K562 (cell line): ENCODE data around the gene CTSD. TPM values are rescaled to one million over a fixed set of nuclear protein-coding genes. Genes with fewer than 3 reads are reported as not detected.

Experiments
- ARID4B ChIP-seq: sonication (generic); formaldehyde crosslinking; IDR thresholded peaks from 2 replicates; pipeline ENCODE4 v1.8.0; 2022; ENCODE audit warnings: mild to moderate bottlenecking, missing genetic modification reagents
- BHLHE40 ChIP-seq: IDR thresholded peaks from 2 replicates; pipeline ENCODE4 v1.6.1; 2011; ENCODE audit warnings: low read length, improper control_type of control experiment
- CCNT2 ChIP-seq: IDR thresholded peaks from 2 replicates; pipeline ENCODE4 v1.6.1; 2011; ENCODE audit warnings: borderline replicate concordance, low read depth, mild to moderate bottlenecking, moderate library complexity, mixed read lengths, low read length; ENCODE audit not compliant: insufficient read length; ENCODE audit errors: extremely low read depth
- CSDE1 ChIP-seq, 2 experiments: fragments of 450-650 bp; IDR thresholded peaks; 2 replicates each; pipeline ENCODE4 v1.6.1; 2016; ENCODE audit warnings: mild to moderate bottlenecking in 1 of 2
- DPF2 ChIP-seq: fragments of 450-650 bp; IDR thresholded peaks from 2 replicates; pipeline ENCODE4 v1.6.1; 2016
- FOS ChIP-seq: IDR thresholded peaks from 3 replicates; pipeline ENCODE4 v1.6.1; 2011; ENCODE audit not compliant: insufficient read length; ENCODE audit errors: extremely low read depth
- MAZ ChIP-seq, 2 experiments: fragments of 450-650 bp in 1 of 2; sonication (generic) in 1 of 2; formaldehyde crosslinking; IDR thresholded peaks in 1 of 2; conservative IDR thresholded peaks in 1 of 2; 2 replicates each; pipeline versions ENCODE4 v1.4.0 to v1.5.0; 2020; ENCODE audit warnings: mild to moderate bottlenecking in 1 of 2, missing genetic modification reagents in 1 of 2
- MTA2 ChIP-seq: fragments of 450-650 bp; IDR thresholded peaks from 2 replicates; pipeline ENCODE4 v1.6.1; 2016; ENCODE audit warnings: low read depth
- NFRKB ChIP-seq: fragments of 450-650 bp; IDR thresholded peaks from 2 replicates; pipeline ENCODE4 v1.6.1; 2016; ENCODE audit warnings: low read depth
- NFXL1 ChIP-seq: fragments of 450-650 bp; formaldehyde crosslinking; IDR thresholded peaks from 2 replicates; pipeline ENCODE4 v1.4.0; 2021; ENCODE audit warnings: mild to moderate bottlenecking
- PML ChIP-seq: IDR thresholded peaks from 2 replicates; pipeline ENCODE4 v1.6.1; 2012; ENCODE audit warnings: low read length, inconsistent platforms
- RAD51 ChIP-seq: fragments of 450-650 bp; IDR thresholded peaks from 2 replicates; pipeline ENCODE4 v1.7.1; 2016; ENCODE audit warnings: low read depth, mild to moderate bottlenecking, borderline replicate concordance
- RBM14 ChIP-seq: fragments of 200-400 bp; formaldehyde crosslinking; IDR thresholded peaks from 2 replicates; pipeline ENCODE4 v1.6.1; 2018; ENCODE audit warnings: low read depth, mild to moderate bottlenecking, low read length, moderate library complexity, borderline replicate concordance; ENCODE audit not compliant: insufficient read depth
- SMAD2 ChIP-seq: fragments of 150-350 bp; IDR thresholded peaks from 2 replicates; pipeline ENCODE4 v1.6.1; 2014; ENCODE audit warnings: low read depth, mild to moderate bottlenecking, low read length
- ZC3H11A ChIP-seq: IDR thresholded peaks from 2 replicates; pipeline ENCODE4 v1.6.1; 2012; ENCODE audit warnings: low read depth, low read length, improper control_type of control experiment
- ZC3H8 ChIP-seq: fragments of 450-650 bp; IDR thresholded peaks from 2 replicates; pipeline ENCODE4 v1.6.1; 2017
- ZNF274 ChIP-seq: IDR thresholded peaks from 2 replicates; pipeline ENCODE4 v1.6.1; 2011; ENCODE audit warnings: low read depth, mild to moderate bottlenecking, low read length, moderate library complexity, borderline replicate concordance
- ZNF316 ChIP-seq: fragments of 450-650 bp; IDR thresholded peaks from 2 replicates; pipeline ENCODE4 v1.6.1; 2016
- polyA plus RNA-seq, 8 experiments: library from polyadenylated mRNA; depleted of rRNA in 4 of 8; stranded (reverse) in 5 of 8; unstranded in 3 of 8; fragments of >200 nt; fragmentation: Nextera tagmentation in 2 of 8; fragmentation: Illumina TruSeq in 1 of 8; extraction: Ambion mirVana in 2 of 8; extraction: Trizol in 1 of 8; gene quantifications; 2 replicates each; pipeline versions ENCODE4 v1.2.1 to v1.2.3, GENCODE V29; 2011 to 2014; ENCODE audit warnings: inconsistent platforms in 1 of 8, missing spikeins in 1 of 8
- total RNA-seq, 7 experiments: library from RNA; depleted of rRNA in 6 of 7; stranded (reverse); fragments of >200 nt in 6 of 7; fragmentation: Illumina TruSeq in 2 of 7; extraction: Trizol in 2 of 7; gene quantifications; 2 replicates each; pipeline versions ENCODE4 v1.2.1 to v1.2.3, GENCODE V29; 2011 to 2021; ENCODE audit warnings: low replicate concordance in 1 of 7
- TF ChIP-seq, protein P1 (sequence below): sonication (generic); formaldehyde crosslinking; IDR thresholded peaks from 2 replicates; pipeline ENCODE4 v1.9.0; 2022; ENCODE audit warnings: mild to moderate bottlenecking, missing genetic modification reagents
- TF ChIP-seq, protein P2 (sequence below), 2 experiments: fragments of 450-650 bp in 1 of 2; sonication (generic) in 1 of 2; formaldehyde crosslinking in 1 of 2; IDR thresholded peaks in 1 of 2; conservative IDR thresholded peaks in 1 of 2; 2 replicates each; pipeline versions ENCODE4 v1.6.1 to v1.8.1; 2016 to 2023; ENCODE audit warnings: mild to moderate bottlenecking in 2 of 2, moderate library complexity in 2 of 2, inconsistent platforms in 1 of 2, missing genetic modification reagents in 1 of 2
- TF ChIP-seq, protein P3 (sequence below): IDR thresholded peaks from 2 replicates; pipeline ENCODE4 v1.6.1; 2011; ENCODE audit warnings: borderline replicate concordance, low read depth, mild to moderate bottlenecking, moderate library complexity, low read length; ENCODE audit not compliant: insufficient read depth, poor library complexity, severe bottlenecking

The CTSD gene
- total and polyA plus RNA-seq, 9 of the 15 experiments (the other 6 are each of a cell fraction or from before 2014, with no cell fraction given), result 1.0 to 112 (median 40.9) TPM

DNA sequence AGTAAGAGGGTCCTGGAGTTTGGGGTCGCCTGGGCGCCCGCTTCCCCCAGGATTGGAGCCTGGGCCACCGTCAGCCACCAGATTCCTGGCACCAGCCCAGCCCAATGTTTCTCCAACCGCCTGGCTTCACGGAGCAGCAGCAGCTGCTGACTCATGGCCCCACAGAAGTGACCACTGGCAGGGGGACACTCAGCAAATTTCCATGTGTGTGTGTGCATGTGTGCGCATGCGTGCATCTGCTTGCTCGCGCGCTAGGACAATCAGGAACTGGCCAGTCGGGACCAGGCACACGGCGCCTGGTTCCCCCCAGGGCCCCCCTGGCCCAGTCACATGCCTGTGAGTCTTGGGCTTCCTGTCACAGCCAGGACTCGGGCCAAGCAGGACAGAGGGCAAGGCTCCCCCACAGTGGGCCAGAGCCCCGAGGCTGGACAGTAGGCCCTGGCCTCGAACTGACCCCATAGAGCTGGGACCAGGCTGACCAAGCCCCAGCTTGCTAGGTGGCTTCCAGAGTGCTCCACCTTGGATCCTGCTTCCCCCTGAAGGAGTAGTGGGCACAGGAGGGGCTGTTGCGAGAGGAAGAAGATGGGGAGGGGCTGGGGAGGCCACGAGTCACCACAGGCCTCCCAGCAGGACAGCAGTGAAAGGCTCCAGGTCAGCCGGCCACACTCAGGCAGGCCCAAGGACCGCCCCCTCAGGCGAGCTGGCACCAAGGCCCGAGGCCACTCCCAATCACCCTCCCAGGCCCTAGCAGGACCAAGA is 3.2 kb downstream of the CTSD start (continued):
- TF ChIP-seq FOS (no peak), SMAD2 (no peak), CCNT2 (peak; percentile 41), MAZ (CRISPR knock-in tag; conservative IDR thresholded peaks at IDR 0.05 in 1 of 2, IDR thresholded peaks at IDR 0.05 in 1 of 2) (peak in 1 of 2 experiments; percentile 45; a peak in 1 of 4 replicates), ZNF274 (no peak), RAD51 (no peak), ZNF316 (peak; percentile 93), RBM14 (no peak), MTA2 (no peak), CSDE1 (IDR thresholded peaks at IDR 0.05) (no peak), ARID4B (CRISPR knock-in tag) (no peak), ZC3H8 (no peak), NFXL1 (no peak), DPF2 (no peak), NFRKB (no peak), PML (no peak), BHLHE40 (peak; percentile 81), ZC3H11A (no peak)
- TF ChIP-seq, protein P1, sequence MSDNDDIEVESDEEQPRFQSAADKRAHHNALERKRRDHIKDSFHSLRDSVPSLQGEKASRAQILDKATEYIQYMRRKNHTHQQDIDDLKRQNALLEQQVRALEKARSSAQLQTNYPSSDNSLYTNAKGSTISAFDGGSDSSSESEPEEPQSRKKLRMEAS (CRISPR knock-in tag), result peak; percentile 63
- TF ChIP-seq, protein P2, sequence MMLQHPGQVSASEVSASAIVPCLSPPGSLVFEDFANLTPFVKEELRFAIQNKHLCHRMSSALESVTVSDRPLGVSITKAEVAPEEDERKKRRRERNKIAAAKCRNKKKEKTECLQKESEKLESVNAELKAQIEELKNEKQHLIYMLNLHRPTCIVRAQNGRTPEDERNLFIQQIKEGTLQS (IDR thresholded peaks at IDR 0.05), result peak; percentile 46; the same call in 1 of the 2 replicates
- TF ChIP-seq, protein P2 (CRISPR knock-in tag; conservative IDR thresholded peaks at IDR 0.05), result no peak
- TF ChIP-seq, protein P3, sequence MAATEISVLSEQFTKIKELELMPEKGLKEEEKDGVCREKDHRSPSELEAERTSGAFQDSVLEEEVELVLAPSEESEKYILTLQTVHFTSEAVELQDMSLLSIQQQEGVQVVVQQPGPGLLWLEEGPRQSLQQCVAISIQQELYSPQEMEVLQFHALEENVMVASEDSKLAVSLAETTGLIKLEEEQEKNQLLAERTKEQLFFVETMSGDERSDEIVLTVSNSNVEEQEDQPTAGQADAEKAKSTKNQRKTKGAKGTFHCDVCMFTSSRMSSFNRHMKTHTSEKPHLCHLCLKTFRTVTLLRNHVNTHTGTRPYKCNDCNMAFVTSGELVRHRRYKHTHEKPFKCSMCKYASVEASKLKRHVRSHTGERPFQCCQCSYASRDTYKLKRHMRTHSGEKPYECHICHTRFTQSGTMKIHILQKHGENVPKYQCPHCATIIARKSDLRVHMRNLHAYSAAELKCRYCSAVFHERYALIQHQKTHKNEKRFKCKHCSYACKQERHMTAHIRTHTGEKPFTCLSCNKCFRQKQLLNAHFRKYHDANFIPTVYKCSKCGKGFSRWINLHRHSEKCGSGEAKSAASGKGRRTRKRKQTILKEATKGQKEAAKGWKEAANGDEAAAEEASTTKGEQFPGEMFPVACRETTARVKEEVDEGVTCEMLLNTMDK, result no peak
